ENCODE data around the gene OSBPL10. TPM values are rescaled to one million over a fixed set of nuclear protein-coding genes. Genes with fewer than 3 reads are reported as not detected.

Gene OSBPL10
- total RNA-seq, 1 experiment from 2014 or later: 8.3 TPM

DNA sequence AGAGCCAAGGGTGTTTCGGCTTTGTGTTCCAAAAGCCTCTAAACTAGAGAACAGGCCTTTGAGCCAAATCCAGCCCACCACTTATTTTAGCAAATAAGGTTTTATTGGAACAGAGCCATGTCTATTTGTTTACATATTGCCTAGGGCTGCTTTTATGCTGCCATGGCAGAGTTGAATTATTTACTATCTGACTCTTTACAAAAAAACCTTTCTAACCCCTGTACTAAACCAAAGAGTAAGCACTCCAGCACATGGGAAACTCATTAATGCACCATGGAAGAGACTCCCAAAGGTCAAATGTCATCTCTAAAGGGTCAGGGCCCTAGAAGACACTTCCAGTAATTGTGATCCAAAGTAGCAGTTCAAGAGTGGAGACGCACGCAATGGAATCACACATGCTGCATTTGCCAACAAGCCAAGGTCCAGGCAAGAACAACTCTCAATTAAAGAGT is 22.3 kb downstream of the OSBPL10 start:
- DNase-seq (ENCODE audit: low spot score): no peak

DNA sequence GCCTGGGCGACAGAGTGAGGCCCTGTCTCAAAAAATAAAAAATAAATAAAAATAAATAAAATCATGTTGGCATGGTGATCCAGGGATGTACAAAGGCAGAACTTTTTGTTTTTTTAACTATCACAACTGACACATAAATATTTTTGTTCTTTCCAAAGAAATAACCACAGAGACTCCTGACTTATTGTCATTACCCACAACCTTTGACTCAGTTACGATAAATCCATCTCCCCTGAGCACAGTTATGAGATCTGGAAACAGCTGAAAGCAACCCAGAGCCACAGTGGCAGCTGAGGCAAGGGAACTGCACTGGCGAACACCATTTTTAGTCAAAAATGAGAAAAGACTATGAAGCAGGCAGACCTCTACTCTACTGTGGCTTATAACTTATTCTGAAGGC is 24.0 kb downstream of the OSBPL10 start:
- no peak for DNase-seq (ENCODE audit: low spot score)

DNA sequence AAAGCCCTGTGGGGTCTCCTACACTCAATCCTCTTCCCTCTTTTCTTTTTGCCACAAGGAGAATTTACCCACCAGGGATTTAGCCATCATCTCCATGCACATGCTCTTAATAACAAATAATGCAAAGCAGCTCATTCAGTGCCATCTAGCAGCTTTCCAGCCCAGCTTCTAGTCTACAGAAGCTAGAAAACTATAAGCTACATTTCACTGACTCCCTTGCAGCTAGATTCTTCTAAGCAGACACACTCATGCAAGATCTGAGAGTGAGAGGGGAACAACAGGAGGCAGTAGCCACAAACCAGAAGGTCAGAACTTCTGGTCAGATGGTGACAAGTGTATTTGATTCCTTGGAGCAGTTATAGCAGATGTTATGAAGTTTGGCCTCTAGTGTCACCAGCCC is 25.5 kb downstream of the OSBPL10 start:
- DNase-seq (ENCODE audit: low spot score): no peak

DNA sequence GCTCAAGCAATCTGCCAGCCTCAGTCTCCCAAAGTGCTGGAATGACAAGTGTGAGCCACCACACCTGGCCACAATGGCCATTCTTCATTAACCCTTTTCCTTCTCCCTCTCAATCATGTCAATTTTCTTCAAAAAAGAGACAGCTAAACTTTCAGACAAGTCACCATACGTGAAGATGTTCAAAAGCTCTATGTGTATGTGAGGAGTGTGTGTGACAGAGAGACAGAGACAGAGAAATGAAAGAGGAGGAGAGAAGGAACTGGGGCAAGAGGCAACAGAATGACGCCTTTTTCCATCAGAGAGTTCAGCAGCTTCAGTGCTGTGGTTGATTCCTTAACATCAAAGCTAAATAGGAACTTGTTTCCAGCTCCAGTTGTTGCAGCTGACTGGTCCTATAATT is 27.4 kb downstream of the OSBPL10 start:
- DNase-seq (ENCODE audit: low spot score): no peak

DNA sequence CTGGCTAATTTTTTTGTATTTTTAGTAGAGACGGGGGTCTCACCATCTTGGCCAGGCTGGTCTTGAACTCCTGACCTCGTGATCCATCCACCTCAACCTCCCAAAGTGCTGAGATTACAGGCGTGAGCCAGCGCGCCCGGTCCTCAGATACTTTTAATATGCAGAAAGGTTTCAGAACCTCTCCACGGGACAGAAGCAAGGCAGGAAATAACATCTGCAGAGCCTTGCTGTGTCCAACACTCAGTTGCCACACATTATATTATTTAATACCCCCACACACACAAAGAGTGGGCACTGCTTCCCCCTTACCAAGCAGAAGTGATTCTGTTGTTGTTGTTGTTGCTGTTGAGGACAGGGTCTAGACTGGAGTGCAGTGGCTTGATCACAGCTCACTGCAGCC is 28.0 kb downstream of the OSBPL10 start:
- DNase-seq (ENCODE audit: low spot score): no peak

DNA sequence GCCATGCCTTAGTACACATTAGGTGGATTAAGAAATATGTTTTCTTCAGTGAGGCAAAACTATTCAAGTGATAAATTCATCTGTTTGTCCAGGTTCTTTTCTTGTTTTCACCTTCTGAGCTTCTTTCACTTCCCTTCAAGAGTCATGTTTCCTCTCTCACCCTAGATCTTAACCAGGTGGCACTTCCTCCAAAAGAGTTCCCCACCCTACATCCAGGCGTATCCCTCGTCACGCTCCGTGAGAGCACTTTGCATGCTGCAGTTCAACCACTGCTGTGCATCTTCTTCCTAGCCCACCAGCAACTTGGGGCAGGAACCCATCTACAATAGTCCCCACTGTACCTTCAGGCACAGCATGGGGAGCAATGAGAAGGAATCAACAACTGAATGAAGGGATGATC is 28.9 kb downstream of the OSBPL10 start:
- no peak for DNase-seq (ENCODE audit: low spot score)

DNA sequence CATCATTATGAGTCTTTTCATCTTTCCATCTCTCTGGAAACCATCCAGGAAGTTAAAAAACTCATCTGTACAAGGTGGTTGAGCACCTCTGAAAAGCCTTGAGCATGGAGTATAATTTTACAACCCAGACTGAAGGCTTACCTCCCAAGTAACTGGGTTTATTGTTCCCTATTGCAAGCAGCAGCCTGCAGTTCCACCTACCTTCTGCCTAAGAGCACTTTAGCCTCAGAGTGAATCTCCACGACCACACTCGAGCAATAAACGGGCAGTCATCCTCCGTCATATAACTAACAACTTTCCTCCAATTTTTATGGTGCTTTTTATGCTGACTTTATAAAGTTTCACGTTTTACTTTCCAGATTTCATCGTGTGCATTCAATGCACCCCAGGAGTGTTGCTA is 32.8 kb downstream of the OSBPL10 start:
- DNase-seq (ENCODE audit: low spot score): no peak

DNA sequence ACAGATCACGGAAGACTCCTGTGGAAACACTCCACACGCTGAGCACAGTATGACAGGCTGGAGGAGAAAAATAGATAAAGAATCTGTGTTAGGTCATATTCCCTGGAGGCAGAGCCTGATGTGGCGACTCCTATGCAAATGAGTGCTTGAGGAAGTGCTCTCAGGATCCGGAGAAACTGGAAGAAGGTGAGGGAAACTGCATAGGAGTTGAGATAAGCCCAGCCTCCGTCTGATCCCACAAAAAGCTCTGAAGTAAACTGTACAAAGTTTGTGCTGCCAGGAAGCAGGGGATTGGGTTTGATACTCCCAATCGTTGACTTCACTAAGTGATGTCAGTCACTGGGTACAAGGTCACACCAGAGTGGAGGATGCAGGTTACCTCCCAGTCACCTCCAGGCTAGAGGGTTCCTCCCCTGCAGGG is 33.4 kb downstream of the OSBPL10 start:
- no peak for DNase-seq (ENCODE audit: low spot score)

DNA sequence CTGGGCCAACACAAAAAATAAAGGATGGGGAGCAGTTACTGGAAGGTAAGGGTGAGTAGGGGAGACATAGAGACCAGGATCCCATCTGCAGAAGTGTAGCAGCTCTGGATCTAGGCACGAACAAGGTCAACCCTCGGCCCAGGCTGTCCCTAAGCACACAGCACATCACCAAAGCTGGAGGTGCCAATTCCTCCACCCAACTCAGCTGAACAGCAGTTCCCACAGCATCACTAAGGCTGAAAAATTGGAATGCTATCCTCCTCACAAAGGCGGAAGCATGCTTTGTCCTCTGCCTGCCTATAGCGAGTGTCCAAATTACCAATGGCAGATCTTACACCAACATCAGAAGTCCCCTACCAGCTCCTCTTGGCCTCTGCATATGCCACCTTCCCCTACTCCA is 33.9 kb downstream of the OSBPL10 start:
- no peak for DNase-seq (ENCODE audit: low spot score)

DNA sequence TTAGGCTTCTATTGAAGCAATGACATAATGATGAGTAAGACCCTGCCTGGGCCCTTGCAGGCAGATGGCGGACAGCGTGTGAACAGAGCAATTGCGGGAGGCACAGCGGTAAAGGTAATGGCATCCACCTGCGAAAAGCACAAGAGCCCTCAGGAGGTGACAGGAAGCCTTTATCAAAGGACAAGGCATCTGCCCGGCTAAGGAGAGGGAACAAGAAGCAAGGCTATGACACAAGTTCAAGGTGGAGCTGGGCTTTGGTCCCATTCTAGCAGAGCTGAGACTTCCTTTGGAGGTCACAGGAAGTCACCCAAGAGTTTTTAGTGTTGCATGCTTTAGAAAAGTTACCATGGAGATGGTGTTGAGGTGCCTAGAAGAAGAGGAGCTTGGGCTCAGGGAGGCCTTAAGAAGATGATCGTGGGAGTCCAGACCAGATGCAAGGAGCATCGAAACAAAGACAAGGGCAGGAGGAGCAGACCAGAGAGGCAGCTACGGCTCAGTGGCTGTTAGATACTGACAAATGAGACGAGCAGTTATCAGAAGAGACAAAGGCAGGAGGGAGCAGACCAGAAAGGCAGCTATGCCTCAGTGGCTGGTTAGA is 34.5 kb downstream of the OSBPL10 start:
- DNase-seq (ENCODE audit: low spot score): no peak

DNA sequence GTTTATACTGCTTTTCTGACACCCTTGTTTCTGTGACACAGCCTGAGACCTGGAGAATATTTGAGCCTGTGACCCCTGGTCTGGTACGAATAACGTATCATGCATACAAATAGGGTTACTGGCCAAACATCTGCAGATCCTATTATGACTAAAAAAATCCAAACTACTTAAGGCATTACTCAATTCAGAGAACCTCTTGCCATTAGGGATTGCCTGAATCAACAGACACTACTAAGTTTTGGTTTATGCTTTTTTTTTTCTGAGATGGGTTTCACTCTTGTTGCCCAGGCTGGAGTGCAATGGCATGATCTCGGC is 35.4 kb downstream of the OSBPL10 start:
- no peak for DNase-seq (ENCODE audit: low spot score)

DNA sequence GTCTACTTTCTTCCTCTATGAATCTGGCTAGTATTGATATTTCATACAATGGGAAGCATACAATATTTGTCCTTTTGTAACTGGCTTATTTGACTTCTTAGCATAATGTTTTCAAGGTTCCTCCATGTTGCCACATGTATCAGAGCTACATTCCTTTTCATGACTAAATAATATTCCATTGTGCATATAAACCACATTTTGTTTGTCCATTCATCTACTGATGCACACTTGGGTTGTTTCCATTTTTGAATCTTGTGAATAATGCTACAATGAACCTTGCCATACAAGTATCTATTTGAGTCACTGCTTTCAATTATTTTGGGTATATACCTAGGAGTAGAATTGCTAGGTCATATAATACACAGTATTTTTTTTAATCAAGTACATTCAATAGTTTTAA is 38.0 kb downstream of the OSBPL10 start:
- DNase-seq (ENCODE audit: low spot score): no peak

DNA sequence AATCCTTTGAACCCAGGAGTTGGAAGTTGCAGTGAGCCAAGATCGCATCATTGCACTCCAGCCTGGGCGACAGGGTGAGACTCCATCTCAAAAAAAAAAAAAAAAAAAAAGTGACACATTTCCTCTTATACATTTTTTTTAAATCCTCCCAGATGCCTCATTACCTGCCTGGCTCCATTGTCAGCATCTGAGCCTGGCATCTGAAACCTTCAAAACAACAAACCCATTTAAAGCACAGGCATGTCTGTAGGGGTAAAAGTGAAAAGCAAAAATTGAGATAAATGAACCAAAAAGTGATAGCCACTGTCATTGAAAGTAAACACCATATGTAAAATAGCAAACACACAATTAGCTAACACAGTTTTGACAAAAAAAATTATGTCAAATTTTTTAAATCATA is 38.6 kb downstream of the OSBPL10 start:
- DNase-seq (ENCODE audit: low spot score): no peak

DNA sequence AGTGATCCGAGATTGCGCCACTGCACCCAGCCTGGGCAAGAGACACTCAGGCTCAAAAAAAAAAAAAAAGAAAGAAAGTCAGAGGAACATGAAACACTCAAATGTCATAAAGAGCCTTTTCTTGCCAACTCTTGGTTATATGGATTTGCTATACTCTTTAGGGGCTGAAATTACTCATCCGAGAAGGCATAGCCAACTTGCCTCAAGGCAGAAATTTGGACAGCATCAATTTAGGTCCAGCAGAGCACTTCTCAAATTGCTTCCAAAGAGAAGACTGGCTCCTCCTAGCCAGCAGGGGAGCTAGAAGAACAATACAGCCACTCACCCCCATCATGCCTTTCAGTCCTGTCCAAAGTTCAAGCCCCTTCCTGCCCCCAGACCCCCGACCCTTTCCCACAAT is 43.8 kb downstream of the OSBPL10 start:
- no peak for DNase-seq (ENCODE audit: low spot score)

DNA sequence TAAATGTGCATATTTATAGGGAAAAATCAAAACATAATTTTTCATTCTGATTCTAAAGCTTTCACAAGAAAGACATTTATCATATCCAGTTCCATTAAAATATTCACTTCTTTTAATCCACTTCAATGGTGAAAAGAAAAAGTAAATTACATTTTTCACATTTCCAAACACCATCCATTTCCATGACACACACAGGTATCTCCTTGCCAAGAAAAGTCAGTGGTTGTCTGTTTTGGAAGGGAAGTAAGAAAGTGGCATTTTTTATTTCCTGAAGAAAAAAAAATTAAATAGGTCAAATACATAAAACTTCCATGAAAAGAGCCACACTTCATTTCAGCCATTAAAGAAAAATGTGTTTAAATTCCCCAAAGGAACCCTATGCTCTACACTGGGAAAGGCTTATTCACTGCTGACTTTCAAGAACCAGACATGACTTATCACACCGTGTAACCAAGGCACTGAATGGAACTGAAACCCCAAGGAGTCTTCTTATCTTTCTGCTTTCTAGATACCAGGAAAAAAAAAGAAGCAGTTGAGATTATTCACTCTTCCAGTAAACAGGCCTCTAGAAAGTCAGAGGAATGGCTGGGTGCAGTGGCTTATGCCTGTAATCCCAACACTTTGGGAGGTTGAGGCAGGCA is 44.5 kb downstream of the OSBPL10 start:
- no peak for DNase-seq (ENCODE audit: low spot score)

DNA sequence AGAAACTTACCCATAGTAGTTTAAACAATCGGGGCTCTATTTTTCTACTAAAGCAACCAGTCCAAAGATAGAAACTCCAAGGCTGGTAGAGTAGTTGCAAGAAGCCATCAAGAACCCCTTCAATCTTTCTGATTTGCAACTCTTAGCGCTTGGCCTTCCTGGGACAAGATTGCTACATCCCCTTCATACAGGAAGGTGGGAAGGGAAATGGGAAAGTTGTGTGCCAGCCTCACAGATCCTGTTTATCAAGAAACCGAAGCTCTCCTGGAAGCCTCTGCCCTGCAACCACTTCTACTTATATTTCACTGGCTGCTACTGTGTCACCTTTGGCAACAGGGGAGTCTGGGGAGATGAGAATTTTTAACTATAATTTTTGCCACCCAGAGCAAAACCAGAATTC is 46.2 kb downstream of the OSBPL10 start:
- DNase-seq (ENCODE audit: low spot score): peak; percentile 10

DNA sequence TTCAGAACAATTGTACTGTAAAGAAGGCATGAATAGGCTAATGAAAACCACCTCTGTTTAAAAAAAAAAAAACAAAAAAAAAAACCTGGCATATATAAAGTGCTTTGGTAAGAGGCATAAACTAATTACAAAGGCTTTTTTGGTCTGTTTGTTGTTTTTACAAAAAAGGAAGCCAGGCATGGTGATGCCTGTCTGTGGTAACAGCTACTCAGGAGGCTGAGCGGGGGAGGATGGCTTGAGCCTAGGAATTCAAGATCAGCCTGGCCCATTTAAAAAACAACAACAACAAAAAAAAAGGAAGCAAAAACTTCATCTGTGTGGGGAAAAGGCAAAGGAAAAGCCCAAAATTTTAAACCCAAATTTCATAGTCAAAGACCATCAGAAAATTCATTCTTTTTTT is 47.0 kb downstream of the OSBPL10 start:
- peak; percentile 16 for DNase-seq (ENCODE audit: low spot score)

DNA sequence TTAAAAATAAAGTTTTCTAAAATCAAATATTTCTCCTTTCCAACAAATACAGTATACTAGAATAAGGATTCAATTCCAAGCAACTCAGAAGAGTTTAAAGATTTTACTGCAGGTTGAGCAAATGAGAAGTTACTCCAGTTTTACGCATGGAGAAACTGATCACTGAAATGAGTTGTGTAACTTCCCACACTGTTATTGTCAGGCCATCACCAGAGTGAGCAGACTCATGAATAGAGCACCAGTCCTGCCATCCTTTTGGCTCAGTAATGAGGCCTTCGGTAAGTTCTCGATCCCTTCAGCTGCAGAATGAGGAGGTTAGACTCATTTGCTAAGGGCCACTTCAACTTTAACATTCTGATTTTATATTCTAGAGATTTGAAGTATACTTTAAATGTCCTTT is 48.1 kb downstream of the OSBPL10 start:
- DNase-seq (ENCODE audit: low spot score): no peak

DNA sequence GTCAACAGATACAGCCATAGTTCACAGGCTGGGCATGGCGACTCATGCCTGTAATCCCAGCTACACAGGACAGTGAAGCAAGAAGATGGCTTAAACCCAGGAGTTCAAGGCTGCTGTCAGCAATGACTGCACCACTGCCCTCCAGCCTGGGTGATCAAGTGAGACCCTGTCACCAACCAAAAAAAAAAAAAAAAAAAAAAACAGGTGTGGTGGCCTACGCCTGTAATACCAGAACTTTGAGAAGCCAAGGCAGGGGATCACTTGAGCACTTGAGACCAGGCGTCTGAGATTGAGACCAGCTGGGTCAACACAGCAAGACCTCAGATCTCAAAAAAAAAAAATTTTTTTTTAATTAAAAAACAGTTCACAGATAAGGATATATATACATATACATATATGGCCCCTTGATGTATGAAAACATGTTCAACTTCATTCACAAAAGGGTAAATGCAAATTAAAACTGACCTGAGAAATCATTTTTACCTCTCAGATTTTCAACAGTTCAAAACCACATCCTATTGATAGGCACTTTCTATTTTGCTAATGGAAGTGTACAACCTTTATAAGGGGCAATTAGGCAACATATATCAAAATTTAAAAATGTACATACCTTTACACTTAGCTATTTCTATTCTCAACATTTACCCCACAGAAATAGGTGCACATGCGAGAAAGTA is 51.1 kb downstream of the OSBPL10 start:
- no peak for DNase-seq (ENCODE audit: low spot score)

DNA sequence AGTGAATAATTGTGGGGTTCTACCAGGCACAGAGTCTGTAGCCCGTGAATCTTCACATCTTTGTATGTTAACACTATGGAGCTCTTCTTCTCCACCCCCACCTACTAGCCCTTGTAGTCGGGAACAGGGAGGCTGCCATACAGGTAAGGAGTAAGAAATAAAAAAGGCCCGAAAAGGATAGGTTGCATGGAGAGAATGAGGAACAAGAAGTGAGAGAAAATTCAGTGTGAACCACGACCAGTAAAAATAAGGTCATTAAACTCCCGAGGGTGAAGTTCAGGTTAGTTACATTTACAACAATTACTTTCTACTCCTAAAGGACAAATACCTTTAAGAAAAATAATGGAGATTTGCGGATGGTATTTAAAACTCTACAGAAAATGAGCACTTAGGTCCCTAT is 53.3 kb downstream of the OSBPL10 start:
- no peak for DNase-seq (ENCODE audit: low spot score)

DNA sequence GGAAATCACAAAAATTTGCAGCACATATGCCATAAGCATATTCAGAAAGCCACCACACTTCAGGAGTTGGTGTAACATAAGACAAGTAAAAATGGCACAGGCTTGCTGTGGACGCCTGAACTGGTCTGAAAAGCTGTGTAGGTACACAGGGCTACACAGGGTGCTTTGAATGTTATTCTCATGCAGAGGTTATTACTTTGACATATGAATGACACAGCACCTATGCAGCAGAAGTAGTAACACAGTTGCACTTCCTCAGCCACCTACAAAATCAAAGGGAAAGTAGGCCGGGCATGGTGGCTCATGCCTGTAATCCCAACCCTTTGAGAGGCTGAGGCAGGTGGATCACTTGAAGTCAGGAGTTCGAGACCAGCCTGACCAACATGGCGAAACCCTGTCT is 54.5 kb downstream of the OSBPL10 start:
- DNase-seq (ENCODE audit: low spot score): no peak

DNA sequence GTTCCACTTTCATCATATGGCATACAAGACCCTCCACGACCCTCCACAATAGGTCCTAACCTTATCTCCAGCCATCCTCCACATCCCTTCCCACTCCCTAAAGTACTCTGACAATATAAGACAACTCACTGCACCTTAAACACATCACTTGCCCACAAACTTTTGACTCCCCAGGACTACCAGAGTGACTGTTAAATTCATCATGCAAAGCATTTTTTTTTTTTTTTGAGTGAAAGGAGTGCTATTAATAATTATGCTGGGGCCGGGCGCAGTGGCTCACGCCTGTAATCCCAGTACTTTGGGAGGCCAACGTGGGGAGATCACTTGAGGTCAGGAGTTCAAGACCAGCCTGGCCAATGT is 55.8 kb downstream of the OSBPL10 start:
- DNase-seq (ENCODE audit: low spot score): no peak

DNA sequence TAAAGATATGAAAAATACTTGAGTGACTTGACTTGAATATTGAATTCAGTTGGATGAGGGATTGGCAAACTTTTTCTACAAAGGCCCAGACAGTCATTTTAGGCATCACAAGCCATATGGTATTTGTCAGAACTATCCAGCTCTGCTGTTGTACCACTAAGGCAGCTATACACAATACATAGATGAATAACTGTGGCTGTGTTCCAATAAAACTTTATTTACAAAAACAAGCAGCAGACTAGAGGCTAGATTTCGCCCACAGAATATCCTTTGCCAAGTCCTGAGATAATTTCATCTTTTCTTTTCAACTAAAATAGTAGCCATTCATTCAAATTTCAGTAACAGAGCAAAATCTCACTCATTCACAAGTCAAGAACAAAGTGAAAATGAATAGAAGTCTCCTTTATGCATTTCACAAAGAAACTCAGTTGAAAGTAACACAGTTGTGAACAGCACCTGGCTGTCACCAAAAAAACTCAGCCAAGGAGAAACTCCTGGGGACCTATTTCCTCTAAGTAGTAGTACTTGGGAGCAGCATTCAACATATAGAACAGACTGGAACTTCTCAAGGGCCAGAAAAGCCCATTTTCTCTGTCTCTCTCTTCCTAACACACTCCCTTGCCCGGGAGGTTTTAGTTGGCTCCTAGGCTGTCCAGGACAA is 56.3 kb downstream of the OSBPL10 start:
- DNase-seq (ENCODE audit: low spot score): no peak

All from H4 (cell line).